Measurements from ENCODE around the gene FUOM.
A peak's percentile ranks its signal among the peaks of the same experiment; 100 is the strongest.

FUOM gene

DNA sequence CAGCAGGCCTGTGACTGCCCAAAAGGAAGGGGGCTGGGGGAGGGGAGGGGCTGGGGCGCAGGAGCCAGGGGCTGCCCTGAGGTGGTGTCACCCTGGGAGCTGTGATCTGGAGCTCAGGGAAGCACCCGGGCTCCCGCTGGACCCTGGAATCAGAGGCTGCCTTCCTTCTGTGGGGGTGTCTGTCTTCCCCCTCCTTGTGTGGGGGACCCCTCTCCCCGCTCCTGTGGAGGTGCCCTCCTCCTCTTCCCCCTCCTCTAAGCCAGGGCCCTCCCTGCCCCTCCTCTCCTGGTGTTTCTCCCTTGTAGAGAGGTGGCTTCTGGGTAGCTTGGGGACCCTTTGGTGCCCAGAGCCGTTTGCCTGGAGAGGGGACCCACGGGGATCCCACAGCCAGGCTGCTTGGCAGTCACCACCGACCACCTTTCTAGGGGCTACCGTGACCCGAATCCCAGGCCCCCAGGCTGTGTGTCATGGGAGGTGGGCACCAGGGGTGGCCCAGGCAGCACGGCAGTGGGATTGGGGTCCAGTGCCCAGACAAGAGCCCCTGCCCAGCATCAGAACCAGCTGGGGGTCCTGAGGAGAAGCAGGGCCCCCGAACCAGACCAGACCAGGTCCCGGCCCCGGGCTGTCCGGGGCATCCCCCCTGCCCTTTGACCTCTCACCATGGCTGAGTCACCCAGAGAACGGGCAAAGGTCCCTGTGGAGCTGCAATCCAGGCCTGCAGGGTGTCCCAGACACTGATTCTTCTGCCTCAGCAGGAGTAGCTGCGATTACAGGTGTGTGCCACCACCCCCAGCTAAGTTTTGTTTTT lies 9.9 kb downstream of the FUOM start:
- no peak overlapping the region for H3K9ac ChIP-seq (ENCODE audit: low read length)
- H3K4me1 ChIP-seq (ENCODE audit: control insufficient read depth, insufficient read depth, low read length) = peaks cover 19% of the 10 kb centered on the region
- H3K27me3 ChIP-seq (ENCODE audit: control insufficient read depth, insufficient read depth, low read length) = peaks cover 6% of the 10 kb centered on the region
- H3K4me3 ChIP-seq (ENCODE audit: low read depth, low read length) = no peak overlapping the region
- no peaks in the 10 kb centered on the region for H3K36me3 ChIP-seq (ENCODE audit: control insufficient read depth, insufficient read depth, low read length)
- no peaks in the 10 kb centered on the region for H3K9me3 ChIP-seq (ENCODE audit: control insufficient read depth, insufficient read depth, low read depth, low read length)
- no peak overlapping the region for H3K27ac ChIP-seq (ENCODE audit: low read depth, low read length)

DNA sequence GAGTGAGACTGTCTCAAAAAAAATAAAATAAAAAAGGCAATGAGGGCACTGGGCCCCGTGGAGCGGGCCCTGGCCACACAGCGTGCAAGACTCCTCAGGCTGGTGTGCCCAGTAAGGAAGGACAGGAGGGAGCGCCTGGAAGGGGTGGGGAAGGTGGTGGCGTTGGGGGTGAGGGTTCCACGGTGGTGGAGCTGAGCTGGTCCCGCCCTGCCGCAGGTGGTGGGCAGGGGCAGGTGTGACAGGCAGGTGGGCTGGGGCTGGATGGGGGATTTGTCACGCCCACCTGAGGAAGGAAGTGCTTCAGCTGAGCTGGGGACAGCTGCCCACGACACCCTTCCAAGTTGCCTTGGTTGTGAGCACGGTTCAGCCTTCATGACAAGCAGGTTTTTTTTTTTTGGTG lies 11.4 kb downstream of the FUOM start:
- Histone ChIP-seq H3K4me1 (ENCODE audit: control insufficient read depth, insufficient read depth, low read length) (peaks cover 19% of the 10 kb centered on the region), H3K9me3 (ENCODE audit: control insufficient read depth, insufficient read depth, low read depth, low read length) (no peaks in the 10 kb centered on the region), H3K27ac (ENCODE audit: low read depth, low read length) (no peak overlapping the region), H3K36me3 (ENCODE audit: control insufficient read depth, insufficient read depth, low read length) (no peaks in the 10 kb centered on the region), H3K27me3 (ENCODE audit: control insufficient read depth, insufficient read depth, low read length) (peaks cover 12% of the 10 kb centered on the region), H3K9ac (ENCODE audit: low read length) (no peak overlapping the region), H3K4me3 (ENCODE audit: low read depth, low read length) (no peak overlapping the region)

DNA sequence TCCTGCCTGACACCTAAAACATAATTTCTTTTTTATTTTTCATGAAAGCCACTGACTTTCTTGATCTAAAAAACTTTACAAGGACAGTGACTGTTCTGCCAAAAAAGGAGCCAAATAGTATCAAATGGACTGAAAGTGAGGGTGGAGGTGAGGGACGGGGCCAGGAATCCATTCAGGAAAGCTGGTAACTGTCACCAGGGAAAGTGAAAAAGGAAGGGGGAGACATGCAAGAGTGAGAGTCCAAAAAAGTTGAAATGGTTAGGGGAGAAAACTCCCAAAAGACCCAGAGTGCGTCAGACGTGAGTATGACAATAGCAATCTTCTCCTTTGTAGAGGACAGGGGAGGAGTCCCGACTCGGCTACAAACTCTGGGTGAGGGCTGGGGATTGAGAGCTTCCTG lies 13.6 kb downstream of the FUOM start:
- H3K4me1 ChIP-seq (ENCODE audit: control insufficient read depth, insufficient read depth, low read length) = peaks cover 14% of the 10 kb centered on the region
- H3K9ac ChIP-seq (ENCODE audit: low read length) = no peak overlapping the region
- H3K27me3 ChIP-seq (ENCODE audit: control insufficient read depth, insufficient read depth, low read length) = peaks cover 30% of the 10 kb centered on the region
- no peaks in the 10 kb centered on the region for H3K36me3 ChIP-seq (ENCODE audit: control insufficient read depth, insufficient read depth, low read length)
- H3K27ac ChIP-seq (ENCODE audit: low read depth, low read length) = no peak overlapping the region
- H3K9me3 ChIP-seq (ENCODE audit: control insufficient read depth, insufficient read depth, low read depth, low read length) = no peaks in the 10 kb centered on the region
- no peak overlapping the region for H3K4me3 ChIP-seq (ENCODE audit: low read depth, low read length)

DNA sequence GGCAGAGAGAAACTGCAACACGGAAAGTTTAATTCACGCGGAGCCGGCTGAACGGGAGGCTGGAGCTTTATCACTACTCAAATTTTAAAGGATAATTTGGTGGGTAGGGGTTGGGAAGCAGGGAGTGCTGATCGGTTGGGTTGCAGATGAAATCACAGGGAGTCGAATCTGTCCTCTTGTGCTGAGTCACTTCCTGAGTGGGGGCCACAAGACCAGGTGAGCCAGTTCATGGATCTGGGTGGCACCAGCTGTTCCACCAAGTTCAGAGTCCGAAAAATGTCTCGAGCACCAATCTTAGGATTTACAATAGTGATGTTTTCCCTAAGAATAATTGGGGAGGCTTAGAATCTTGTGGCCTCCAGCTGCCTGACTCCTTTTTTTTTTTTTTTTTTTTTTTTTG lies 14.3 kb downstream of the FUOM start:
- H3K36me3 ChIP-seq (ENCODE audit: control insufficient read depth, insufficient read depth, low read length) = no peaks in the 10 kb centered on the region
- no peaks in the 10 kb centered on the region; the same call in 1 of the 2 replicates for H3K9me3 ChIP-seq (ENCODE audit: control insufficient read depth, insufficient read depth, low read depth, low read length)
- no peak overlapping the region for H3K4me3 ChIP-seq (ENCODE audit: low read depth, low read length)
- H3K27ac ChIP-seq (ENCODE audit: low read depth, low read length) = no peak overlapping the region
- H3K9ac ChIP-seq (ENCODE audit: low read length) = no peak overlapping the region
- peaks cover 36% of the 10 kb centered on the region for H3K27me3 ChIP-seq (ENCODE audit: control insufficient read depth, insufficient read depth, low read length)
- peaks cover 14% of the 10 kb centered on the region for H3K4me1 ChIP-seq (ENCODE audit: control insufficient read depth, insufficient read depth, low read length)

DNA sequence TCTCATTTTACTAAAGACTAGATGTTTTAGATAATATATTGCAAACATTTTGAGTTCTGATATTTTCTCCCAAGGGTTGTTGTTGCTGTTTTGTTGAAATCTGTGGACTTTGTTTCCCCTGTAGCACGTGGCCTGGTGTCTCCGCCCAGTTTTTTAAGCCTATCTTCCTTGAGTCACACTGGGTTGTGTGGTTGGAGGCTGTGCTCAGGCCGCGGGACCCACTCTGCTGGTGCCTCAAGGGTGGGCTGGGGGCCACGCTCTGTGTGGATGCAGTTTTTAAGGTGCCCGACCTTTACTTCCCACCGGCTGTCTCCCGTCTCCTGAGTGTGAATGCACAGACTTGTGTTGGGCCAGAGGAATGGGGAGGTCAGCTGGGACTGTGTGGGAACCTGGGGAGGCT lies 14.9 kb downstream of the FUOM start:
- no peak overlapping the region for H3K4me3 ChIP-seq (ENCODE audit: low read depth, low read length)
- H3K27ac ChIP-seq (ENCODE audit: low read depth, low read length) = no peak overlapping the region
- H3K9me3 ChIP-seq (ENCODE audit: control insufficient read depth, insufficient read depth, low read depth, low read length) = no peaks in the 10 kb centered on the region; the same call in 1 of the 2 replicates
- H3K27me3 ChIP-seq (ENCODE audit: control insufficient read depth, insufficient read depth, low read length) = peaks cover 43% of the 10 kb centered on the region
- no peaks in the 10 kb centered on the region for H3K36me3 ChIP-seq (ENCODE audit: control insufficient read depth, insufficient read depth, low read length)
- H3K9ac ChIP-seq (ENCODE audit: low read length) = no peak overlapping the region
- H3K4me1 ChIP-seq (ENCODE audit: control insufficient read depth, insufficient read depth, low read length) = peaks cover 13% of the 10 kb centered on the region

DNA sequence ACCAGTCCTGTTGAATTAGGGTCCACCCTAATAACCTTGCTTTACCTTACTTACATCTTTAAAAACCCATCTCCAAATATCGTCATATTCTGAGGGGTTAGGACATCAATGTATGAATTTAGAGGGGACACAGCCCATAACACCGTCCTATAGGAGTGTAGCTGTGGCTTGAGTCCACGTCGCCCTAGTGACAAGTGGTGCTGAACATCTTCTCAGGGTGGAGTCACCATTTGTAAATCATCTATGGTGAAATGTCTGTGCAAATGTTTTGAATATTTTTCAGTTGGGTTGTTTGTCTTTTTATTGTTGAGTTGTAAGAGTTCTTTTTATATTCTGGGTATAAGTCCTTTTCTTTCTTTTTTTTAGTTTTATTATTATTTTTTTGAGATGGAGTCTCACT lies 15.8 kb downstream of the FUOM start:
- H3K4me3 ChIP-seq (ENCODE audit: low read depth, low read length) = no peak overlapping the region
- H3K4me1 ChIP-seq (ENCODE audit: control insufficient read depth, insufficient read depth, low read length) = peaks cover 10% of the 10 kb centered on the region
- H3K9ac ChIP-seq (ENCODE audit: low read length) = no peak overlapping the region
- H3K36me3 ChIP-seq (ENCODE audit: control insufficient read depth, insufficient read depth, low read length) = no peaks in the 10 kb centered on the region
- no peak overlapping the region for H3K27ac ChIP-seq (ENCODE audit: low read depth, low read length)
- peaks cover 52% of the 10 kb centered on the region for H3K27me3 ChIP-seq (ENCODE audit: control insufficient read depth, insufficient read depth, low read length)
- H3K9me3 ChIP-seq (ENCODE audit: control insufficient read depth, insufficient read depth, low read depth, low read length) = no peaks in the 10 kb centered on the region; the same call in 1 of the 2 replicates

DNA sequence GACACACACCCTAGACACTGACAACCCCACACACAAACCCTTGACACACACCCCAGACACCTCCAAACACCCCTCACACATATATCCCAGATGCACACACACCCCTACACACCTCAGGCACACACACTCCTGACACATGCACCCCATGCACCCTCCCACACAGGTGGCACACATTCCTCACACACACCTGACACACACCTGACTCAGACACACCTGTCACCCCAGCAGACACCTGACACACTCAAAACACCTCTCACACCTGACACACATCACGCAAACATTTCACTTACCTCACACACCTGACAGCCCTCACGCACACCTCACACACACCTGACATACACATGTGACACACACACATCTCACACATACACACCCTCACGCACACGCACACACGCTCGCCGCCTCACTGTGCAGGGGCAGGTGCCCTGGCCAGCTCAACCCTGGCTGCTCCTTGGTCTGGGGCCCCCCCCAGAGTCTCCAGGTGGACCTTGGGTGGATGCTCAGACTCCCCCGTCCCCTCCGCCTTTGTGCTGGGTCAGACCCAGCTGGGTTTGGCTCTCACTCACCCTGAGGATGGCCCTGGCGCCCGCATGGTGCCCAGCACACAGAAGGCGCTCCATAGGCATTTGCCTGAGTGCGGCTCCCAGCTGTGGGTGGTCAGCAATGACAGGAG lies 18.0 kb downstream of the FUOM start:
- Histone ChIP-seq H3K36me3 (ENCODE audit: control insufficient read depth, insufficient read depth, low read length) (no peaks in the 10 kb centered on the region), H3K4me3 (ENCODE audit: low read depth, low read length) (no peak overlapping the region), H3K4me1 (ENCODE audit: control insufficient read depth, insufficient read depth, low read length) (peaks cover 8% of the 10 kb centered on the region), H3K9me3 (ENCODE audit: control insufficient read depth, insufficient read depth, low read depth, low read length) (no peaks in the 10 kb centered on the region; the same call in 1 of the 2 replicates), H3K27me3 (ENCODE audit: control insufficient read depth, insufficient read depth, low read length) (peaks cover 74% of the 10 kb centered on the region), H3K9ac (ENCODE audit: low read length) (no peak overlapping the region), H3K27ac (ENCODE audit: low read depth, low read length) (no peak overlapping the region)

DNA sequence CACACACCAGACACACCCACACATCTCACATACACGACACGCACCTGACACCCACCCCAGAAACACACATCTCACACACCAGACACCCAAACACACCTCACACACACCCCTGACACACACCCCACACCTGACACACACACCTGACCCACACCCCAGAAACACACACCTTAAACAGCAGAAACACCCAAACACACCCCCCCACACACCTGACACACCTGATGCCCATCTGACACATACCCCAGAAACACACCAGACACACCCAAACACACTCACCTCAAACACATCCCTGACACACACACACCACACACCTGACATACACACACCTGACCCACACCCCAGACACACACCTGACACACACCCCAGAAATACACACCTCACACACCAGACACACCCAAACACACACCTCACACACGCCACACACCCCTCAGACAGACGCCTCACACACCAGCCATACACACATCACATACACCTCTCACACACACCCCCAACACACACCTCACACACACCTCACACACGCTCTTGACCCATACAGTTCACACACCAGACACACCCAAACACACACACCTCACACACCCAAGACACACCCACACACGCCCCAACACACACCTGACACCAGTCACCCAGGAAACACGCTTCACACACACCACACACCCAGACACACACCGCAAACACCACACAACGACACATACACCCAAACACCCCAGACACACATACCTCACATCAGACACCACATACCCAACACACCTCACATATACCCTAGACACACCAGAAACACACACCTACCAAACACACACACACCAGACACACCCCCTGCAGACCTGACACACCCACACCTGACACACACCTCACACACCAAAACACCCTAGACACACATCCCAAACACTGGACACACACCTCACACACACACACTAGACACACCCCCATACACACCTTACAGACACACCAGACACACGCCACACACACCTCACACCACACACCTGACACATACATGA lies 19.4 kb downstream of the FUOM start:
- Histone ChIP-seq H3K4me3 (ENCODE audit: low read depth, low read length) (no peak overlapping the region), H3K27me3 (ENCODE audit: control insufficient read depth, insufficient read depth, low read length) (peaks cover 81% of the 10 kb centered on the region), H3K27ac (ENCODE audit: low read depth, low read length) (no peak overlapping the region), H3K36me3 (ENCODE audit: control insufficient read depth, insufficient read depth, low read length) (no peaks in the 10 kb centered on the region), H3K9ac (ENCODE audit: low read length) (no peak overlapping the region), H3K9me3 (ENCODE audit: control insufficient read depth, insufficient read depth, low read depth, low read length) (no peaks in the 10 kb centered on the region; the same call in 1 of the 2 replicates), H3K4me1 (ENCODE audit: control insufficient read depth, insufficient read depth, low read length) (peaks cover 5% of the 10 kb centered on the region)

DNA sequence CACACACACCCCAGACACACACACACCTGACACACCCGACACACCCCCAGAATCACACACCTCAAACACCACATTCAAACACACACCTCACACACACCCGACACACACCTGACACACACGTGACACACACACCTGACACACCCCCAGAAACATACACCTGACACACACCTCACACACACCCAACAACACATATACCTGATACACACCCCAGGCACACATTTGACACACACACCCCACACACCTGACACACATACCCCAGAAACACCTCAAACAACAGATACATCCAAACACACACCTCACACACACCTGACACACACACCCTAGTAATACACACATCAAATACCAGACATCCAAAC lies 20.5 kb downstream of the FUOM start:
- H3K4me1 ChIP-seq (ENCODE audit: control insufficient read depth, insufficient read depth, low read length) = peaks cover 3% of the 10 kb centered on the region; the same call in 1 of the 2 replicates
- H3K27ac ChIP-seq (ENCODE audit: low read depth, low read length) = no peak overlapping the region
- peaks cover 91% of the 10 kb centered on the region for H3K27me3 ChIP-seq (ENCODE audit: control insufficient read depth, insufficient read depth, low read length)
- no peaks in the 10 kb centered on the region for H3K36me3 ChIP-seq (ENCODE audit: control insufficient read depth, insufficient read depth, low read length)
- no peak overlapping the region for H3K9ac ChIP-seq (ENCODE audit: low read length)
- H3K4me3 ChIP-seq (ENCODE audit: low read depth, low read length) = no peak overlapping the region
- H3K9me3 ChIP-seq (ENCODE audit: control insufficient read depth, insufficient read depth, low read depth, low read length) = no peaks in the 10 kb centered on the region; the same call in 1 of the 2 replicates

DNA sequence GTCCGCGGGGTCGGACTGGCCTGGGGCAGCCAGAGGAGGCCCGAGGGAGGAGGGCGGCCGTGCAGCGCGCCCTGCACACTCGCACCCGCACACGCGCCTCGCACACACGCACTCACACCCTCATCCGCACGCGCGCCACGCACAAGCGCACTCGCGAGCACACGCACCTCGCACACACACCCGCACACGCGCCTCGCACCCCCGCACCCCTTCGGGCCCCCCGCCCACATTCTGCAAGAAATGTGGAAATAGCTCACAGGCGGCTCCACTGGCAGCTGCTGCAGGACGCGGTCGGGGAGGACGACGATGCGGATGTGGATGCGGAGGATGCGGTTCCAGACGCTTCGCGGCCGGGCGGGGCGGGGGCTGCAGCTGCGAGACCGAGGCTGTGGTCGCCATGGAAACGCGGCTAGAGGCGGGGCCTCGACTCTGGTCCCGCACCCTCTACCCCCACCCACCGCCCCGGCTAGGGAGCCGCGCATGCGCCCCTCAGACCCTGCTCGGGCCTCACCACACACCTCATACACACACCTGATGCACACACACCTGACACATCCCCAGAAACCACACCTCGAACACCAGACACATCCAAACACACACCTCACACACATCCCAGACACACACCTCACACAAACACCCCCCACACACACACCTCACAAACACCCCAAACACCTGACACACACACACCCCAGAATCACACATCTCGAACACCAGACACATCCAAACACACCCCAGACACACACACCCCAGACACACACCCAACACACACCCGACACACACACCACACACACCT lies 21.0 kb downstream of the FUOM start, which contains the start of gene CALY:
CALY (minus strand) TSS at position 320 of the 793 bp plus-strand sequence. CDS start 7,907 bp downstream, outside the sequence.
- no peaks in the 10 kb centered on the region for H3K36me3 ChIP-seq (ENCODE audit: control insufficient read depth, insufficient read depth, low read length)
- peaks cover 3% of the 10 kb centered on the region; the same call in 1 of the 2 replicates for H3K4me1 ChIP-seq (ENCODE audit: control insufficient read depth, insufficient read depth, low read length)
- no peak within 1 kb of the TSS for H3K27ac ChIP-seq (ENCODE audit: low read depth, low read length)
- H3K27me3 ChIP-seq (ENCODE audit: control insufficient read depth, insufficient read depth, low read length) = peaks cover 94% of the 10 kb centered on the region
- H3K9me3 ChIP-seq (ENCODE audit: control insufficient read depth, insufficient read depth, low read depth, low read length) = no peaks in the 10 kb centered on the region; the same call in 1 of the 2 replicates
- H3K4me3 ChIP-seq (ENCODE audit: low read depth, low read length) = peak within 1 kb of the TSS; percentile 62
- no peak within 1 kb of the TSS for H3K9ac ChIP-seq (ENCODE audit: low read length)

Data from HUES6 (cell line).